Stimulated activated CD8-positive, alpha-beta memory T cell treated with anti-CD3 and anti-CD28 coated beads, Interleukin-15, amount 100 ng/mL, for 48 hours (primary cell): ENCODE data around the gene SMAD3.

Experiments used
- DNase-seq, 2 donors: peaks; one replicate each; pipeline ENCODE4 v3.0.0-alpha.2; 2020; ENCODE audit warnings: low read depth in 2 of 2

Gene SMAD3

DNA sequence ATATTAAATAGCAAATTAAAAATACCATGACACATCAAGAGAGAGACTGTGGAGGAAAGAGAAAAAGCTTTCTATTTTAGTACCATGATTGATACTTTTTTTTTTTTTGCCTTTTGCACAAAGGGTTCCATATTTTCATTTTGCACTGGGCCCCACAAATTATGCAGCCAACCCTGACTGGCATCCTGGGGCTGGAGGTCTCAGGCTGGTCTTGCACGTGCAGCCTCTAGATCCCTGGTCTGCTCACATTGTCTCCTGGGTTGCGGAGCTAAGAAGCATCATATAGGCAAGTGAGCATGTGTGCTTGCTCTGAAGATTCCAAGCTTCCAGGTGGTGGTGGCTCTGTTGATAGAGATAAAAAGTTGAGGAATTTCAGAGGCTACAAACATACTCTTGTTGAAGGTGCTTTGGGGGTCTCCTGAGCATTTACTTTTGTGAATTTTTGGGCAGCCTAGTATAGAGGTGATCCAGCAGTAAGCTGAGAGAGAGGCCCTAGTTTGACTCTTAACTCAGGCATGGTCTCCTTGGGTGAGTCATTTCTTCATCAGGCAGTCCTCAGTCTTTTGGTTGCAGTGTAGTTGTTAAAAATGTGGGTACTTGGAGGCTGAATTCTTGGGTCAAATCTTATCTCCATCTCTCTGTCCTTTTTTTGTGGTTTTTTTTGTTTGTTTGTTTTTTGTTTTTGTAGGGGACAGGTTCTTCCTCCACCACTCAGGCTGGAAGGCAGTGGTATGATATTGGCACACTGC is 31.3 kb downstream of the SMAD3 start:
- no peak for DNase-seq

DNA sequence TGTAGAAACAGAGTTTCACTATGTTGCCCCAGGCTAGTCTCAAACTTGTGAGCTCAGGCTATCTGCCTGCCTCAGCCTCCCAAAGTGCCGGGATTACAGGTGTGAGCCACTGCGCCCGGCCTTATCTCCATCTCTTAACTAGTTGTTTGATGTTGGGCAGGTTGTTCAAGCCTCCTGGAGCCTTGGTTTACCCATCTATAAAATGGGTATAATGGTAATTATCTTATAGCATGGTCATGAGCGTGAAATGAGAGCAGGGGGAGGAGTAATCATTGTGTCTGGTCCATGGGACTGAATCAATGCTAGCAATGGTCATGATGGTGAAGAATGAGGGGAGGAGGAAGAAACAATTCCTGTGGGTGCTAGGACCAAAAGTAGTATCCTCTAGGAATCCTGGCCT is 32.0 kb downstream of the SMAD3 start:
- no peak for DNase-seq

DNA sequence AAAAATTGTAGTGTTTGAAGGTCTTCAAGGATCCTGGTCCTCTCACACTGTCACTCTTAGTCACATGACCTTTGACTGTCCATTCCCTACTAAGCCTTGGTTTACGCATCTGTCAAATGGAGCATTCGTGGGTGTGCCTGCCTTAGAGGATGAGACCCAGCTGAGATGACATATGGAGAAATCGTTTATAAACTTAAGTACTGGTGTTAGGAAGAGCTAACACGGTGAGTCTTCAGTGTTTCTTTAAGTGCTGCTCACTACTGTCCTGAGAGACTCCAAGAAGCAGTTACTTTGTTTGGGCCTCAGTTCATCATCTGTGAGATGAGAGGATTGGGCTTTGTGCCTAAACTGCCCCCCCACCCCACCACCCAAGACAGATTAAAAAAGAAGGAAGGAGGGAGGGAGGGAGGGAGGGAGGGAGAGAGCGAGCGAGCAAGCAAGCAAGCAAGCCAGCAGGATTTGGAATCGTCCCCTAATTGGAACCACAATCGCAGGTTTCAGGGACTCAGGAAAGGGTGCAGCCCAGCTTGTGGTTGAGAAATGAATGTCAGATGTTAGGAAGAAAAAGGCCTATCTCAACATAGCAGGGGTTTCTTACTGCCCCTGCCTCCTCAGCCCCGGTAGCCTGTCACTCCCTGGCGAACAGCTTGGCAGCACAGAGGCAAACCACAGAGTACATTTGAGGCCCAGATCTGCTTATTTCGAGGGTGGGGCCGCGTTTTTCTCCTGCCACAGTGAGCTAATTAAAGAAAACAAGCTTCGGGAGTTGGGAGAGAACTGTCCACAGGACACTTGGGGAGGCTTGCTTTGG is 32.7 kb downstream of the SMAD3 start:
- no peak for DNase-seq

DNA sequence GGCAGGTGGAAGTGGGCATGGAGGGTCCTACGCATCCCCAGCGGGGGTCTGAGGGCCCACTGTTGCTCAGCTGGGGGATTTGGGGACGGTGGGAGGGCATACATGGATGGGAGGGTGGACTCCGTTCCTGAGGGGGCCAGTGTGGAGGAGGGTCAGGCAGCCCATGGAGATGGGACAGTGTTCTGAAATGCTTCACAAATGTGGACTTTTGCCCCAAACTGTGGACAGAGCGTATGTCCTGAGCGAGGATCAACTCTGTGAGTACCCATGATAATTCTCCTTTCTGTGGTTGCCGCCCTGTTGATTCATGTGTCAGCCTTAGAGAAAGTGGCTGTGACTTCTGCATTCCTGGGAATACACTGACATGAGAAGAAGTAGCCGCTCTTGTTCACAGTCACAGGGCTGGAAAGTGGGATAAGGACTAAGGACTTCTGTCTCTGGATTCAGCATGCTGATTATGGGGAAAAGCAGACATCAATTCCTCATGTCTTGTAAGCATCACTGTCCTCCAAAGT is 33.4 kb downstream of the SMAD3 start:
- DNase-seq, result no peak

DNA sequence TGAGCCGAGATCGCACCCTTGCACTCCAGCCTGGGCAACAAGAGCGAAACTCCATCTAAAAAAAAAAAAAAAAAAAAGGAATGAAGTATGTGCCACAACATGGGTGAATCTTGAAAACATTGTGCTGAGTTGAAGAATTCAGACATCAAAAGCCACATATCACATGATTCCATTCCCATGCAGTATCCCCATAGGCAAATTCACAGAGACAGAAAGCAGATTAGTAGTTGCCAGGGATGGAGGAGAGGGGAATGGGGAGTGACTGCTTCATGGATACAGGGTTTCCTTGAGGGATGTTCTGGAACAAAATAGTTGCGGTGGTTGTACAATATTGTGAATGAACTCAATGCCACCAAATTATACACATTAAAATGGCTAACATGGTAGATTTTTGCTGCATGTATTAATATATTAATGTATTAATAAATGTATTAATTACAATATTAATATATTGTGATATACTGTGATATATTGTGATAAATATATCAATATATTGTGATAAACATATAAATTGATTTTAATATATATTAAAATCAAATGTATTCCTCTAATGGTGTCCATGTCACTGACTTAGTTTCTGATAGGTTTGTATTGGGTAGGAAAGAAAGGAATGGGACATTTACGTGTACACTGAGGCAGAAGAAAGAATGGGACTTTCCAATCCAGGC is 34.9 kb downstream of the SMAD3 start:
- no peak for DNase-seq

DNA sequence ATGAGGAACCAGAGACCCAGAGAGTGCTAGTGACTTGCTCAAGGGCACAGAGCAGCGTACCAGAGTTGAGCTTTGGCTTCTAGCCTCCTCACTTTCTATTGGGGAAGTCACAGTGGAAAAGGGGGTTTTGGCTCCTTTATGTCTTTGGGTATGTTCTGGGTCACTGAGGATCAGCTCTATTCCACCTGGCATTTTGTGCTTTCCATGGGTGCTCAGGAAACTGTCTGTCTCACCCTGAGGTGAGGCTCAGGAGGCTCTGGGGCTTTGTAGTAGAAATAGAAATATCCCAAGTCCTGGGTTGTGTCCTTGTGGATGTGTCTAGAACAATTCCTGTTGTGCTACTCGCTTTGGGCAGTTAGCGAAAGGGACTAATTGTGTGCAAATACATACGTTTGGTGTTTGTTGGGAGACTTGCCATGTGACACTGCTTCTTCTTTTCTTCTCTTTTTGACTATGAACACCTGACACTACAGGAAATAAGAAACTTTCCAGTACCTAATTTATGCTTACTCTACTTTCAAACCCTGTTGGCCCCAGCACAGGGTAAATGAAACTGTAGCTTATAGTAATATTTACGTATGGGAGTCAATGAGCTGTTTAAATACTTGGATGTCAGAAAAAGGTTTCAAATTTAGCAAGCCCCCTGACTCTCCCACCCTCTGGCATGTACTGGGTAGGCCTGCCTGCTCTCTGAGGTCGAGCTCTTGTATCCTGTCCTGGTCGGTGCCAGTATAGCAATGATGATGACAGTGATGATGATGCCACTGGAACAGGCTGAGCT is 35.6 kb downstream of the SMAD3 start:
- peak; percentile 60 to 72 for DNase-seq

DNA sequence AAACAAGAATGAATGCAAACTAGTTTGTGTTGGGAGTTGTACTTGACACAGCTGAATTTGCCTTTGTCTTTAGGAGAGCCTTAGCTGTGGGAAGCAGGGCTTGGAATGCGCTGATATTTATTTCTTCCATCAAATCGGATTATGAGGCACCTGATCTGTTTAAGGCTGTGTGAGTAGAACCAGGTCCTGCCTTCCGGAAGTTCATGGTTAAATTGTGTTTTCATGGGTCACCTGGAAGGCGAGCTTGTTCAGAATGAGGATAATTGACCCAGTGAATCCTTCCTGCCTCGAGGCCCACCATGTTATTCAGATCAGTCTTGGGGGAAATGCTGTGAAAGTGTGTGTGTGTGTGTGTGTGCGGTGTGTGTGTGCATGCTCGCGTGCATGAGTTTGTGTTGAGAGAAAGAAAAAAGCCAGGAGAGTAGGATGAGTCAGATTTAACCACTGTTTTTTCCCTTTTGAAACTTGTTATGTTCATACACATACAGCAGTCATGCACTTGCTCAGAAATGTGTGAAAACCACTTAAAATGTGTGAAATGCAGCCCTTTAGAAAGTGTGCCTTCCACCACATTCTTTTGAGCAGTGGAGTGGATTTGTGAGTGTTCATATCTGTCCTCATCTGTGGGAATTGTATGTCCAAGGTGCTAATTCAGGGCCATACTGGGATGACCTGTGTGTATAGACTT is 36.7 kb downstream of the SMAD3 start:
- peak; percentile 33 to 47 for DNase-seq

DNA sequence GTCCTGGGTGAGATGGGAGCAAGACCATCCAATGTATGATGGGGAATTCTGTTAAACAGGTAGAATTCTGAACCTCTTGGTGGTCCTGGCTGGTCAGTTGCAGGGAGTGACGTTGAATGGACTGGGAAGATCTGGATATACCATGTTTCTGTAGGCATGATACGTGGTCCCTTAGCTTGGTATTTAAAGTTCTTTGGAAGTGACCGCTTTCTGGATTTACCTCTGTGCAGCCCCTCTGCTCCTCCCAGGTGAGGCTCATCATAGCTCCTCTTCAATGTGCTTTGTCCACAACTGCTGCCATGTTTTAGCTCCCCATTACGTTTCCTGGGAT is 37.2 kb downstream of the SMAD3 start:
- DNase-seq, result no peak

DNA sequence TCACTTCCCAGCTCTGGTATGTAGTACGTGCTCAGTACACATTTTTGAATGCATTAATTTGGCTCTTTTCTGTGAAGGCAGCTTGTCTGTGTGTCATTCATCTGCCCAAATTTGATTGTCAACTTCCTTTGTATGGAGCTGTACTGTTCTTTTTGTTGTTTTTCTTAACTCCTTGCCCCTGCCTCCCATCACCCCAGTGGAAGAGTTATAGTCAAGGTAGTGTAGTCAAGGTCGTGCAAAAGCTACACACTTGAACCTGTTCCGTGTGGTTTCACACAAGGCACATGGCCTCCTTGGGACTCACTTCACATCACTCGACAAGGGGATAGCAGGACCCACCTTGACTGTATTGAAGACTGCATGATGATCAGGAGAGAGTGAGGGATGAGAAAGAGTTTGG is 37.6 kb downstream of the SMAD3 start:
- no peak for DNase-seq

DNA sequence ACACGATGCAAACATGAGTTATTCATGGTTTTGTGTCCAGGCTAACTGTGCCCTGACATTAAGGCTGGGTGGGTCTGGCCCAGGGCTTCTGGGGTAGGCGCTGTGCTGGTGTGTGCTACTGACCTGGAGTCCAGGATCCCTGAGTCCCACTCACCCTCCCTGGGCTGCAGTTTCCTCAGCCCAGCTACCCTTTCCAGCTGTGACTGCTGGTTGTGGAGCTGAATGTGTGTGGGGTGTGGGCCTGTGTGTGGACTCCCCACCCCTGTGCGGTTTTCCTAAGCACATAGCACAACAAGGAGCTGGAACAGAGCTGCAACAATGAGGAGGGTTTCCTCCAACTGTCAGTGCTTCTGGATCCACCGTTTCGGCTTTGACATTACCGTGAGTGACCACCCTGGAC is 38.0 kb downstream of the SMAD3 start:
- DNase-seq, result no peak

DNA sequence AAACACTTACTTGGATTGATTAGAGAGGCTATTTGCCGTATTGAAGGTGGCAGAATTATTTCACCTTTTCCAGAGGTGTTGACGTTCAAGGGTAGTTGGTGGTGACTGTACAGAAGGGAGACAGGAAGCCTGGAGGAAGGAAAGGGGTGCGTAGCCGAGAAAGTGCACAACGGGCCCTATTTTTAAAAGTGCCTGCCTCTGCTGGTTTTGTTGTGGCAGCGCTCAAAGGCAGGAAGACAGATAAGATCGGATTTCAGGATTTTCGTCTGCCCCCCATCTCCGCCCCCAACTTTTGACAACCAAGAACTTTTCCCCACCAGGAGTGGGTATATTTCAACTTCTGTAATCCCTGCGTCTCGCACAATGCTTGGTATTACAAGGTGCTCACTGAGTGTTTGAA is 38.5 kb downstream of the SMAD3 start:
- DNase-seq, result no peak

DNA sequence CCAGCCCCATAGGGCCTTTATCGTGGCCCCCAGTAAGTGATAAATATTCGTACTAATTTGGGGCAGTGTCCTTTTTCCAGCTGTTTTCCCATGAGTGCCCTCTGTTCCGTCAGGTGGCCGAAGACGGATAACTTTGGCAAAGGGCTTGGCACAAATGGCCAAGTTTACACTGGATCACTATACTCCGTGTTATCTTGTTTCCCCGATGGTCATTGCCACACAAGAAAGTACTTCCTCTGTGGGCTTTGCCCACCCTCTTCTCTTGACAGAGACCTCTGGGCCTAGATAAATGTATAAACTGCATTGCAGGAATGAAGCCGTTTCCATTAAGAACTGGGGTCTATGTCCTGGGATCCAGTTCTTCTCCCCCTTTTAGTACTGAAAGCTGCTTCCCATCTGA is 39.1 kb downstream of the SMAD3 start:
- DNase-seq, result no peak

DNA sequence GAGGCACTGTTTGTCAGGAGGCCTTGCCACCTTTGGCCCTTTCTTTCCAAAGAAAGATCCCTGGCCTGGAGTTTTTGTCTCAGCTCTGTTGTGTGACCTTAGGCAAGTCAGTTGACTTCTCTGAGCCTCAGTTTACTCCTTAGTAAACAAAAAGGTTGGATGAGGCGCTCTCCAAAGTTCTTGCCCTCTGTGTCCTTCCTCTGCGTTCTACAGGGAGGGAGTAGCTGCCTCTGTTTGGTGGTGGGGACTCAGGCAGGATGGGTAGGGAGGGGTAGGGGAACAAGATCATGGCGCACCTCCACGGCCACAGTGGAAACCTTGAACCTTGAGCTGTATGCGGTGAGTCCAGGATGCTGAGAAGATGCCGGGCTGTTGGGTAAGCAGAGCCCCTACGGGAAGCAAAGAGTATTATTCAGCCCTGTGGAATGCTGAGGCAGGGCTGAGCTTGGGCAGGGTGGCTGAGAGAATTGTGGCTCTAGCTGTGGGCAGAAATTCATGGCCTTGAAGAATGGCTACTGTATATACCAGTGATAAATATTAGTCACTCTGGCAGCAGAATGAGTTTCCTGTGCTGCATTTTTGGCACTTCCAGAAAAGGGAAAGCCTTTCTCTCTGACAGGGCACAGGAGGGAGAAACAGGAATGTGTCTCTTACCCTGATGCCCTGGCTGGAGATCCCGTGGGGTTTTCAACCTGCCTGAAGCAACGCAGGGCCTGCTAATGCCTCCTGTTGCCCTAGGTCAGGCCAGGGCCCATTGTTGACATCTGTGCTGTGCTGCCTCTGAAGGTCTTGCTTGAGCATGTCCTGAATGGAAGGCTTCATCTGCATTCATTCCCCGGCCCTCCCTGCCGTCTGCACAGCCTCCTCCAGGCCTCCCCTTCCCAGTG is 39.9 kb downstream of the SMAD3 start:
- no peak for DNase-seq

DNA sequence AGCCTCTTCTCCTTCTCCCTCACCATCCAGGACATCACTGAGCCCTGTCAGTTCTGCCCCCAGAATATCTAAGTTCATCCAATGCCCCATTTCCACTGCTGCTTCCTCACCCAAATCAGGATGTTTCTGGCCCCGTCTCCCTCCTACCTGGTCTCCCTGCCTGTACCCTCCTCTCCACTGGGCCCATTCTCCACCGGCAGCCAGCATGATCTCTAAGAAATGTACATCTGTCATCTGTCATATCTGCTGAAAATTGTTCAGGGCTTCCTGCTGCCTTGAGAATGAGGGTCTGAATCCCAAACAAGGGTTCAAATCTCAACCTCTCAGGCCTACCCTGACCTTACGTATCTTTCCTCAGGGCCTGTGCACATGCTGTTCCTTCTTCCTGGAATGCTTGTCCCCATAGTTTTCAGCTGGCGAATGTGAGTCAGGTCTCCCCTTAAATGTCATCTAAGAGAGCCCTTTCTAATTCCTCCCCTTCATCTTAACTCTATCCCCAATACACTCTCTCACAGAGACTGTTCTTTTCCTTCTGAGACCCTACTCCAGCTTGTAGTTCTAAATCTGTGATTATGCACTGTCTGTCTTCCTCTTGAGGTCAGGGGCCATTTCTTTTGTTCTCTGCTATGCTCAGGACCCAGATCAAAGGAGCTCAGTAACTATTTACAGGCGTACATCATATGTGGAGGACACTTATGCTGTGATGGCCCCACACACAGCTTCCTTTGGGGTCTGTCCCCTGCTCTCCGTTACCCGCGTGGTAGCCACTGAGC is 40.8 kb downstream of the SMAD3 start:
- no peak for DNase-seq

DNA sequence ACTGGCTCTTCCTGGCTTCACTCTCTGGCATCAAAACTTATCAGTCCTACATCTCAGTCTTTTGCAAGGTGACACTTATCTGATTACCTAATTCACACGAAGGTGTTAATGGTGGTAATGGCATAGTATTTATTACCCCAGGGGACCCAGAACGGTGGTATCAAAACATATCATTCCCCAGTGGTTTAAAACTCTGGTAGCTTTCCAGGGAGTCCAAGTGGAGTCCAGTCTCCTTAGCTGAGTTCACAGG is 41.3 kb downstream of the SMAD3 start:
- no peak for DNase-seq

DNA sequence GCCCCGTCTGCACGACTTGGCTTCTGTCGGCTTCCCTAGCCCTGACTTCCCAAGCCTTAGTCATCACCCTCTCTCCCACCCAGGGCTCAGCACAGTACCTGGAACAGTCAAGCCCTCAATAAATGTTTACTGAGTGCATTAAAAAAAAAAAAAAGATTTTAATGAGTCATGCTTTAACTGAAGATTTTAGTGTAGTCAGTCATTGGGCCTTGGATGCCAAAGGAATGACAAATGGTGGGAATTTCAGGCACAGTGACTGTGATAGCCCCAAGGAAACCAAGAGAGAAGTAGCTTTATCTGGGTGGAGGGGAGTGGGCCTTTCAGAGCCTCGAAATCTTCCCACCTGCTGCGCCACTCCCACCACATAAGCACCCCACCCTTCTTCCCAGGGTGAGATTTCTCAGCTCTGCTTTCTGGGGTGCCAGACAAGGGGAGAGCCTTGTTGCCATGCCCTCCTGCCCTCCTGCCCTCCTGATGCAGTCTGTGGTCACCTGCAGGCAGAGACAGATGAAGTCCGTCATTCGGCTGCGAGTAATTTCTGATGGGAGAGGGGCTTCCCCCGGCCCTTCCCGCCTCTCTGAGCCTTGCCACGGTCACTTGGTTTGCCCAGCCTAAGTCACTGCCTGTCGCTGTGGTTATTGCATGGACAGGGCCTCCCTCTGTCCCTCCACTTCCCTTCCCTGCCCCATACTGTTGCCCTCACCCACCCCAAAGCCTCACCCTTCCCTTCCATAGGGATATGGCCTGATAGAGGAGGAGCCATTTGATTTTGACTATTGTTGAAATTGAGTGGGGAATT is 41.8 kb downstream of the SMAD3 start:
- no peak for DNase-seq

DNA sequence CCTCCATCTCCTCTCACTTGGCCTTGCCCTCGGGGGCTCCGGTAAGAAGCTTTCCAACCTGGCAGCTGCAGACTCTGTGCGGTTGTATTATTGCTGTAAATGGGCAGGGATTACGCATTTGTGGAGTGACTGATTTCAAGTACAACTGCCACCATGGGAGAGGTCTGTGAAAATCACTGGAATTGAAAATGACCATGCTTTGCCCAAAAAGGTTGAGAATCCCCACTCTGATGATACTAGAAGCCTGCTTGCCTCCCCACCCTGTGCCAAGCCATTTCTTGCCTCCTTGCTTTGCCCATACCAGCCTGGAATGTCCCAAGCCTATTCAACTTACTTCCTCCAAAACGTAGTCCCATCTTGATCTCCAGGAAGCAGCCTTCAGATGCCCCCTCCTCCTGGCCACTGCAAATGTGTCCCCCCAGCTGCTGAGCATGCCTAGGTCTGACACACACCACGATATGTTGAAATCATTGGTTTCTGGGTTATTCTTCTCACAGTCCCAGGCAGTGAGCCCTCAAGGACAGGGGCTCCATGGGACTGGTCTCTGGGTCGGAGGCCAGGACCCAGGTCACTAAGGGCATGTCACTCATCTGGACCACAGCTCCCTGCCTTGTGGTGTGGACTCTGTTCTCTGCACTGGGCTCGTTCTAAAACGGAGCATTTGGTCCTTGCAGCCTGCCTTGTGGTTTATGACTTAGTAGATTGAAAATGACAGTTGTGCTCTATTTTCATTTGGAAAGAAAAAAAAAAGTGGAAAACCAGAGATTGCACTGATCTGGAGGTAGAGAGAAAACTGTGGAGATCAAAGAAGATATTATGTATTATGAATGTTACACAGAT is 42.9 kb downstream of the SMAD3 start:
- DNase-seq, result no peak
